H1 (cell line): Measurements from ENCODE around the gene PCDHGA1. TPM values are rescaled to one million over a fixed set of nuclear protein-coding genes. Genes with fewer than 3 reads are reported as not detected.

Experiments
- E2F6 ChIP-seq: IDR thresholded peaks from 2 replicates; pipeline ENCODE4 v1.6.1; 2012; ENCODE audit warnings: inconsistent platforms
- MAFK ChIP-seq: IDR thresholded peaks from 2 replicates; pipeline ENCODE4 v1.6.1; 2012; ENCODE audit warnings: low read depth, mild to moderate bottlenecking, improper control_type of control experiment, low read length
- NRF1 ChIP-seq: IDR thresholded peaks from 2 replicates; pipeline ENCODE4 v1.6.1; 2011; ENCODE audit warnings: mild to moderate bottlenecking, low read depth, low read length, improper control_type of control experiment
- SIN3A ChIP-seq, 2 experiments: IDR thresholded peaks in 1 of 2; conservative IDR thresholded peaks in 1 of 2; 2 replicates each; pipeline ENCODE4 v1.6.1; 2011 to 2012; ENCODE audit warnings: low read length in 2 of 2, improper control_type of control experiment in 1 of 2, low read depth in 1 of 2, mild to moderate bottlenecking in 1 of 2
- TEAD4 ChIP-seq: IDR thresholded peaks from 2 replicates; pipeline ENCODE4 v1.6.1; 2012; ENCODE audit warnings: low read depth, low read length, inconsistent platforms, mixed read lengths
- polyA plus RNA-seq, 7 experiments: library from polyadenylated mRNA; depleted of rRNA in 3 of 7; stranded (reverse) in 5 of 7; unstranded in 2 of 7; fragments of >200 nt in 5 of 7; fragments of 200-250 nt in 2 of 7; gene quantifications; 1 replicate in 5 of 7; 2 replicates in 1 of 7; 4 replicates in 1 of 7; pipeline versions ENCODE4 v1.2.1 to v1.2.3, GENCODE V29; 2011 to 2013; ENCODE audit warnings: missing spikeins in 2 of 7, mixed read lengths in 2 of 7
- total RNA-seq: library from RNA; stranded (reverse); fragmentation: NEBNext Ultra II Directional; extraction: Animal tissue kit (Norgen Biotek cat#: 25700); gene quantifications from 2 replicates; pipeline ENCODE4 v1.2.1, GENCODE V29; 2021
- TF ChIP-seq, protein P1 (sequence below): fragments of 300-600 bp; sonication (generic); IDR thresholded peaks from 2 replicates; pipeline ENCODE4 v1.7.1; 2012; ENCODE audit warnings: low read length, moderate library complexity, mild to moderate bottlenecking, inconsistent platforms; ENCODE audit not compliant: insufficient replicate concordance

The PCDHGA1 gene
- total and polyA plus RNA-seq, 2 of the 8 experiments (the other 6 are each of a cell fraction or from before 2014, with no cell fraction given), result 0.57 to 0.89 TPM

DNA sequence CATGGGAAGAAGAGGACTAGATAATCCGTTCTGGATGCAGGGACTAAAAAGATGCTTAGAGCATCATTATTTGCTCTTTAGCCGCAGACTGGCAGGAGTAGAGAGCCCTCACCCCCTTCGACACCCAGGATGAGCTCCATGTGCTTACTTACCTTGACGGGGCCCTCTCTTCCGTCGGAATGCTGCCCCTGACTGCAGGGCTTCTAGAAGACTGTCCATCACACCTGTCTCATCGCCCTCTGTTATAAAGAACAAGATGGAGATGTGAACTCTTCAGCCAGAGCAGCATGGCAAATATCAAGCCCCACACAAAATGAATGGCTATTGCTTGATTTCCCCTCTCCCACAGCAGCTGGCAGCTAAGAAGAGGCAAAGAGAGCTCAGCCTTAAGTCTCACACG is 193.7 kb downstream of the PCDHGA1 start (continued):
- TF ChIP-seq, protein P1, sequence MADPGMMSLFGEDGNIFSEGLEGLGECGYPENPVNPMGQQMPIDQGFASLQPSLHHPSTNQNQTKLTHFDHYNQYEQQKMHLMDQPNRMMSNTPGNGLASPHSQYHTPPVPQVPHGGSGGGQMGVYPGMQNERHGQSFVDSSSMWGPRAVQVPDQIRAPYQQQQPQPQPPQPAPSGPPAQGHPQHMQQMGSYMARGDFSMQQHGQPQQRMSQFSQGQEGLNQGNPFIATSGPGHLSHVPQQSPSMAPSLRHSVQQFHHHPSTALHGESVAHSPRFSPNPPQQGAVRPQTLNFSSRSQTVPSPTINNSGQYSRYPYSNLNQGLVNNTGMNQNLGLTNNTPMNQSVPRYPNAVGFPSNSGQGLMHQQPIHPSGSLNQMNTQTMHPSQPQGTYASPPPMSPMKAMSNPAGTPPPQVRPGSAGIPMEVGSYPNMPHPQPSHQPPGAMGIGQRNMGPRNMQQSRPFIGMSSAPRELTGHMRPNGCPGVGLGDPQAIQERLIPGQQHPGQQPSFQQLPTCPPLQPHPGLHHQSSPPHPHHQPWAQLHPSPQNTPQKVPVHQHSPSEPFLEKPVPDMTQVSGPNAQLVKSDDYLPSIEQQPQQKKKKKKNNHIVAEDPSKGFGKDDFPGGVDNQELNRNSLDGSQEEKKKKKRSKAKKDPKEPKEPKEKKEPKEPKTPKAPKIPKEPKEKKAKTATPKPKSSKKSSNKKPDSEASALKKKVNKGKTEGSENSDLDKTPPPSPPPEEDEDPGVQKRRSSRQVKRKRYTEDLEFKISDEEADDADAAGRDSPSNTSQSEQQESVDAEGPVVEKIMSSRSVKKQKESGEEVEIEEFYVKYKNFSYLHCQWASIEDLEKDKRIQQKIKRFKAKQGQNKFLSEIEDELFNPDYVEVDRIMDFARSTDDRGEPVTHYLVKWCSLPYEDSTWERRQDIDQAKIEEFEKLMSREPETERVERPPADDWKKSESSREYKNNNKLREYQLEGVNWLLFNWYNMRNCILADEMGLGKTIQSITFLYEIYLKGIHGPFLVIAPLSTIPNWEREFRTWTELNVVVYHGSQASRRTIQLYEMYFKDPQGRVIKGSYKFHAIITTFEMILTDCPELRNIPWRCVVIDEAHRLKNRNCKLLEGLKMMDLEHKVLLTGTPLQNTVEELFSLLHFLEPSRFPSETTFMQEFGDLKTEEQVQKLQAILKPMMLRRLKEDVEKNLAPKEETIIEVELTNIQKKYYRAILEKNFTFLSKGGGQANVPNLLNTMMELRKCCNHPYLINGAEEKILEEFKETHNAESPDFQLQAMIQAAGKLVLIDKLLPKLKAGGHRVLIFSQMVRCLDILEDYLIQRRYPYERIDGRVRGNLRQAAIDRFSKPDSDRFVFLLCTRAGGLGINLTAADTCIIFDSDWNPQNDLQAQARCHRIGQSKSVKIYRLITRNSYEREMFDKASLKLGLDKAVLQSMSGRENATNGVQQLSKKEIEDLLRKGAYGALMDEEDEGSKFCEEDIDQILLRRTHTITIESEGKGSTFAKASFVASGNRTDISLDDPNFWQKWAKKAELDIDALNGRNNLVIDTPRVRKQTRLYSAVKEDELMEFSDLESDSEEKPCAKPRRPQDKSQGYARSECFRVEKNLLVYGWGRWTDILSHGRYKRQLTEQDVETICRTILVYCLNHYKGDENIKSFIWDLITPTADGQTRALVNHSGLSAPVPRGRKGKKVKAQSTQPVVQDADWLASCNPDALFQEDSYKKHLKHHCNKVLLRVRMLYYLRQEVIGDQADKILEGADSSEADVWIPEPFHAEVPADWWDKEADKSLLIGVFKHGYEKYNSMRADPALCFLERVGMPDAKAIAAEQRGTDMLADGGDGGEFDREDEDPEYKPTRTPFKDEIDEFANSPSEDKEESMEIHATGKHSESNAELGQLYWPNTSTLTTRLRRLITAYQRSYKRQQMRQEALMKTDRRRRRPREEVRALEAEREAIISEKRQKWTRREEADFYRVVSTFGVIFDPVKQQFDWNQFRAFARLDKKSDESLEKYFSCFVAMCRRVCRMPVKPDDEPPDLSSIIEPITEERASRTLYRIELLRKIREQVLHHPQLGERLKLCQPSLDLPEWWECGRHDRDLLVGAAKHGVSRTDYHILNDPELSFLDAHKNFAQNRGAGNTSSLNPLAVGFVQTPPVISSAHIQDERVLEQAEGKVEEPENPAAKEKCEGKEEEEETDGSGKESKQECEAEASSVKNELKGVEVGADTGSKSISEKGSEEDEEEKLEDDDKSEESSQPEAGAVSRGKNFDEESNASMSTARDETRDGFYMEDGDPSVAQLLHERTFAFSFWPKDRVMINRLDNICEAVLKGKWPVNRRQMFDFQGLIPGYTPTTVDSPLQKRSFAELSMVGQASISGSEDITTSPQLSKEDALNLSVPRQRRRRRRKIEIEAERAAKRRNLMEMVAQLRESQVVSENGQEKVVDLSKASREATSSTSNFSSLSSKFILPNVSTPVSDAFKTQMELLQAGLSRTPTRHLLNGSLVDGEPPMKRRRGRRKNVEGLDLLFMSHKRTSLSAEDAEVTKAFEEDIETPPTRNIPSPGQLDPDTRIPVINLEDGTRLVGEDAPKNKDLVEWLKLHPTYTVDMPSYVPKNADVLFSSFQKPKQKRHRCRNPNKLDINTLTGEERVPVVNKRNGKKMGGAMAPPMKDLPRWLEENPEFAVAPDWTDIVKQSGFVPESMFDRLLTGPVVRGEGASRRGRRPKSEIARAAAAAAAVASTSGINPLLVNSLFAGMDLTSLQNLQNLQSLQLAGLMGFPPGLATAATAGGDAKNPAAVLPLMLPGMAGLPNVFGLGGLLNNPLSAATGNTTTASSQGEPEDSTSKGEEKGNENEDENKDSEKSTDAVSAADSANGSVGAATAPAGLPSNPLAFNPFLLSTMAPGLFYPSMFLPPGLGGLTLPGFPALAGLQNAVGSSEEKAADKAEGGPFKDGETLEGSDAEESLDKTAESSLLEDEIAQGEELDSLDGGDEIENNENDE, result no peak
- TF ChIP-seq E2F6, result no peak
- TF ChIP-seq MAFK, result no peak
- no peak for TF ChIP-seq TEAD4
- no peak for TF ChIP-seq NRF1
- no peak for TF ChIP-seq SIN3A (conservative IDR thresholded peaks at IDR 0.05 in 1 of 2, IDR thresholded peaks at IDR 0.05 in 1 of 2; ENCODE audit: low read depth in 1 of 2, low read length in 2 of 2)
